GM21529 (cell line): ENCODE data around the gene PCBP3.

Experiments used
- ATAC-seq: cut with Tn5 transposase; IDR thresholded peaks from one replicate; pipeline ENCODE4 v1.9.1; 2021; ENCODE audit not compliant: unreplicated experiment

Gene PCBP3

DNA sequence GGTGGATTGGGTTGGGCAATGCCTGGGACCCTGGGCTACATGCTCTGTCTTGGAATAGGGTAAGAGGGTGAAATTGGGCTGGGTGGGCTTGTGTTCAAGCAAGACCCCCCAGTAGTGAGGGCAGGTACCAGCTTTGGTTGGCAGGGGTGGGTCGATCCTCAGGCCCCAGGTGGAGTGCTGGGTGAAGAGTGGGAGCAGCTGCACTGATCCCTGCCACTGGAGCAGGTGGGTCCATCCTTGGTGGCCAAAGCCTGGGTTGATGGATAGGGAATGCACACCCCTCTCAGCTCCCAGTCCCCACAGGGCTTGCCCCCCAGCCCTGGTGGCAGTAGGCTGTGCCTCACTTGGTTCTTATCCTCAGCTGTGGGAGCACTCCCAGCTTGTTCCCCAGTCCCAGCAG, 135.2 kb downstream of the PCBP3 start:
- ATAC-seq: no peak

DNA sequence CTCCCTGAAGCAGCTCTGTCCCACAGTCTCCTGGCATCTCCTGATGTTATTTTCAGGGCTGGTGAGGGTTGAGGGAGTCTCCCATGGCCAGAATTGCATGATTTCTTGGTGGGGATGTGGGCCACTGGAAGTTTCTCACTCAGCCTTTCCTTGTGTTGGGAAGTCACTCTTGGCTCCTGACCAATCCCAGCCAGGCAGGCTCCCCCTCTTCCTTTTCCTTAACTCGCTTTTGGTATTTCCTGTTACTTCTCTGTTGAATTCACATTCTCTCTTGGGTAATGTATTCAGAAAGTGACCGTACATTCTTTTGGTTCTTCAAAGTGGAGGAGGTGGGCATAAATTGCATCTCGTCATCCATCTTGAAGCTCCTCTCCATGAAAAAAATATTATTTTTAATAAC, 135.7 kb downstream of the PCBP3 start:
- no peak for ATAC-seq

DNA sequence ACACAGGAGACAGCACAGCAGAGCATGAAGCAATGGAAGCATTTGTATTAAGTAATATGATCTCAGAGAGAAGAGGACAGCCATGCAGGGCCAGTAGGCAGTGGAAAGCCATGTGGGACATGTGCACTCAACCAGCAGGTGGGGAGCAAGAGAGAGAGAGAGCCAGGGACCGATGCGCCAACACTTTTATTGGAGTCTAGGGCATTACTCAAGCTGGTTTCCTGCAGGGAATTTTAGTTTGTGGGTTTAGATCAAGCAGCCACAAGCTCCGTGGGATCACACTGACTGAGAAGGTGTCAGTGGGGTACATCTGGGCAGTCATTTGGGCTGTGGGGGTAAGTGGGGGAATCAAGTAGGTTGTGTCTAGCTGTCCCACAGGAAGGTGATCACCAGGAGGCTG, 137.1 kb downstream of the PCBP3 start:
- no peak for ATAC-seq

DNA sequence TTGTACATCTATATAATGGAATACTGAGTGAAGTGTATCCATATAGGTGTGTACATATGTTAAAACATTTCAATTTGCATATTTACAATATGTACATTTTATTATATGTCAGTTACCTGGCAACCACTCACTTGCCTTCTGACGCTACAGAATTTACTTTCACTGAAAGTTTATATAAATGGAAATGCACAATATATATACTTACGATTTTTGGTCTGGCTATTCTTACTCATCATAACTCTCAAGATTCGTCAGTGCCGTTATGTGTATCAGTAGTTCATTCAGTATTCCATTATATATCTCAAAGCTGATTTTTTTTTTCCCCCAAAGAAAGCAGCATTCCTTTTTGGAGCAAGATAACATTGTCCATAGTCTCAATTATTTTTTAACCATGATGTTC, 138.2 kb downstream of the PCBP3 start:
- ATAC-seq: no peak

DNA sequence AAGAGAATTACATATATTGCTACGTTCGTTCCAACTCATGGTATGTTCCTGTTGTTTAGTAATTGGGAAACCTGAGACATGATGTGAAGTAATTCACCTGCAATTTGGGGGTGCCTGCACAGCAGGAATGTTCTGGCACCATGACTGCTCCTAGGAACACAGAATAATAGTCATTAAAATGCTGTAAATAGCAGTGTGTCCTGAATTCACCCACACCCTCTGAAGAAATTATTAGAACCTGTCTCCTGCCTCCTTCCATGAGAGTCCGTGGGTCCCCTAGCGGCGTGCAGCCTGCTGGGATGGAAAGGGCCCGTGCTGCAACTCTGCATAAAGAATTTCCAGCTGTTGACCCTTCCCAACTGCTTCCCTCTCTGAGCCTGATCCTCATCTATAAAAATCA, 143.1 kb downstream of the PCBP3 start:
- ATAC-seq: no peak

DNA sequence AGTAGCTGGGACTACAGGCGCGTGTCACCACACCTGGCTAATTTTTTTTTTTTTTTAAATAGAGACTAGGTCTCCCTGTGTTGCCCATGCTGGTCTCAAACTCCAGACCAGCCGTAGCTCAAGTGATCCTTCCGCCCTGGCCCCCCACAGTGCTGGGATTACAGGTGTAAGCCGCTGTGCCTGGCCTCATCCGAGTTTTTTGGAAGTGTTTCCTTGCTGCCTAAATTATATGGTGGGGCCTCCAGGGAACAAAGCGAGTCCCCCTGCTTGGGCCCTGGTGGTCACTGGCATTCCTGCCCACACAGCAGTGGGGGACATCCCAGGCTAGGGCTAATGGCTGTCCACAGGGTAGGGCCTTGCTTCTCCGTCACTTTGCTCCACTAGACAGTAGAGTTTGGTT, 143.8 kb downstream of the PCBP3 start:
- ATAC-seq: no peak

DNA sequence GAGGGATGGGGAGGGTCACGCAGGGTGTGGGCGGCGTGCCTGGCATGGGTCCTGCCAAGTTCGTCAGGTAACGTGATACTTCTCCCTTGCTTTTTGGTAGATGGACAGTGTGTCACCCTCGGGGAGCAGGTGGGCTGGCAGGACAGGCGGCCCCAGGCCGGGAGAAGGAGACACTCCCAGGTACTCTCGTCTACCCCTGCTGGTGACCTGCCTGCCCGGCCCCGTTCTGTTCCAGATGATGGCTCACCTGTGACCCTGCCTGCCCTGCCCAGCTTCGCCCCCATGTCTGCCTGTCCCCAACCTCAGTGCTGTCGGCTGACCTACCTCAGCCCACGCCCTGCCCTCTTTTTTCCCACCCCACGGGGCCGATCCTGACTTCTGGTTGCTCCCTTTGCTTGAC, 144.7 kb downstream of the PCBP3 start:
- ATAC-seq: no peak

DNA sequence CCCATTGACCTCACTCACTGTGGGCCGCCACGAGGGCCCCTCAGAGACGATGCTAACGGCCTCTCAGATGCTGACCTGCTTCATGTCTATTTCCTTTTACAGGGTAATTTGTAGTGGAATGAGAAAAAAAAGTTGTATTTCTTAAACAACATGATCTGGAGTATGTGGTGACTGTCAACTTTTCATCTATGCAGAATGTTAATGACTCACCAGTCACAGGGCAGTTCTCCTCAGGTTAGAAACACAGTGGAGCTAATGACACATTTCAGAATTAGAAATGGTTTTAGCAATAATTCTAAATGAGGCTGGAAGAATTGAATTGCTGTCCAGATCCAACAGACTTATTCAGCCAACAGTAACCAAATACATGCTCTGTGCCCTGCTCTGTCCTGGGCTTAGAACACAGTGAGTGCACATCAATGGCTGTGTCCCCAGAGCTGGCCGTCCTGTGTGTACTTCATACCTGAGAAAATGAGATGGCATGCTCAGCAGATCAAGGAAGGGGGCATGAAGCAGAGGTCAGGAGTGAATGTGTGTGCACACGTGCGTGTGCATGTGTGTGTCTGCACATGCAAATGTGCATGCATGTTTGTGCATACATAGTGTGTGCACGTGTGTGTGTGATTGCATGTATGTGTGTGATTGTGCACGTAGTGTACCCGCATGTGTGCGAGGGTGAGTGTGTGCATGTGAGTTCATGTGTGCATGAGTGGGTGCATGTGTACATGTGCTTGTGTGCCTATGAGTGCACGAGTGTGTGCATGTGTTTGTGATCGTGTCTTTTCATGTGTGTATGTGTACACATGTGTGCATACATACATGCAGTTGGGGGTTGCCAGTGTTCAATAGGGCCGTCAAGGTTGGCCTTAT, 145.3 kb downstream of the PCBP3 start:
- no peak for ATAC-seq

DNA sequence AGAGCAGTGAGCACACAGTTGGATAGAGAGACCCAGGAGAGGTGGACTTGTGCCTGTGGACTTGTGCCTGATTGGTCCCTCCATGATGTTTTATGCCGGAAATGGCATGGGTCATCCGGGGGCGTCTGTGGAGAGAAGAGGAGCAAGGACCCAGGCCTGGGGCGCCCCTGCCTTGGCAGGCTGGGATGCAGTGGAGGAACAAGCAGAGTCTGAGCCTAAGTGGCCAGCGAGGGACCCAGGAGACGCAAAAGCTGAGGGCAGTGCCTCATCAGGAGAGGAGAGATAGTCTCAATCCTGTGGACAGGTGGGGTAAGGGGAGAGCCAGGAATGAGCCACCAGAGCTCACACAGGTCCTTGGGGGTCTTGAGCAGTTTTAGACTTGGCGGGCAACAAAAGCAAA, 146.9 kb downstream of the PCBP3 start:
- ATAC-seq: no peak

DNA sequence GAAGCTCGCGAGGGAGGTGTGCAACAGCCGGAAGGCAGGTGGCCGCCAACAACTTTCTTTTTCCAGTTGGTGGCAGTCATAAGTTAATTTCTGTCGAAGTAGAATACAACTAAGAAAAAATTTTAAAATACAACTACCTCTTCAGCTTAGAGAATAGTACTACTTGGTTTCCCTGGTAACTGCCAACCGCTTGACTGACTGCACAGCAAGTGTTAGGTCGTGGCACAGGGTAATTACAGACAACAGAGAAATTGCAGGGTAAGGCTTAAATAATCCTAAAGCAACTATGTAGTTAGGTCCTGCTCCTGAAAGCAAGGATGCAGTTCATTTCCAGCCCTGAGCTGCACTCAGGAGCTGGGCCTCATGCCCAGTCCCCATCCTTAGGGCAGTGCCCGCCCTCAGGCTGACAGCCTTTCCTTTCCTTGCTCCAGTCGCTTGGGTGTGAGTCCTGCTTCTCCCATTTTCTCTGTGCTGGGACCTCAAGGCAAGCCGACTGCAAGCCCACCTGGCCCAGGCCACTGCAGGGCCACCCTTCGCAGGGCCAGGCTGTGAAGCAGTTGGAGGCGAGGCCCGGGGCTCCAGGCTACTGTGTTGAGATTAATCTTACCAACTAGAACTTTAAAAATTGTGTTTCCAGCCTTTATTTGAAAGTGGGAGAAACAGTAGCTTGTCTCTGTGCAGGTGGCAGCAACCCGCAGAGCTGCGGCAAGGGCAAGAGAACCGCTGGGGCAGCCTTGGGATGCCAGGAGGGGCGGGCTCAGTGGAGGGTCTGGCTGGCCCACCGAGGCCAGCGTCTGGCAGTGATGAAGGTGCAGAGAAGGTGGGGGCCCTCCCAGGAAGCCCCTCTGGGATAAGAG, 148.3 kb downstream of the PCBP3 start:
- ATAC-seq: no peak

DNA sequence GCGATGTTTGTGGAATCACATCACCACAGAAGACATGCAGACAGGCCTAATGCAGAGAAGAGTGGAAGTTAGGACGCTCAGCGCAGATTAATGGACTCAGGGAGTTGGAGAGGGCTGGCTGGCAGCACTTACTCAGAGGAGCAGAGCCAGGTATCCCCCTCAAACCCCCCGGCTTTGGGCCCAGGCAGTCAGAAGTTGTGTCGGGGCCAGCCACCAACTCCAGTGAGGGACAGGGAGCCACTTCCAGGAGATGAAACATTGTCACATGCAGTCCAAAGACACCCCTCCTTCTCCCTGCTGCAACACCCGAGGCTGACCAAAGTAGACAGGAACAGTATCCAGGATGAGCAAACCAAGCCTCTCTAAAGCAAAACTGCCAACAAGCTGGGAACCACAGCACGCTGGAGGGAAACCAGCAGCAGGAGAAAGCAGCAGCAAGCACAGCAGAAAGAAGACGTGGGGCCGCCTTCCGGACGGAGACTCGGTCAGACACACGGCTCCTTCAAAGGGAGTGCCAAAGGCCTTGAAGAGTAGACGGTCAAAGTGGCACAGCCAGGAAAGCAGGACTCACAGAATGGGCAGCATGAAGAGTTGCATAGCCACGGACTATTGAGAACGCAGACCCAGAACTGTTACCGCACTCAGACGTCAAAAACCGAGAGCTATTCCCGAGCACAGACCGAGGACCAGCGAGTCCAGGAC, 149.3 kb downstream of the PCBP3 start:
- ATAC-seq: no peak

DNA sequence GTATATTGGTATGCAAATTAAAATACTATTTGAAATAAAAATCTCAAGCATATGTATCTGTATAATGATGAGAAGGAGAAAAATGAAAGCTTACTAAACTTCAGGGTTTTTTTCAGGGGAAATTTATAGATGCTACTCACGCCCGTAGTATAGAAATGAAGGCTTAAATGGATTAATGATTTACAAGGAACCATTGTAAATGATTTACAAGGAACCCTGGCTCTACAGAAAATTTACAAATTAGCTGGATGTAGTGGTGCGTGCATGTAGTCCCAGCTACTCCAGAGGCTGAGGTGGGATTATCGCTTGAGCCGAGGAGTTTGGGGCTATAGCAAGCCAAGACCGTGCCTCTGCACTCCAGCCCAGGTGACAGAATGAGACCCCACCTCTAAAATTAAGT, 150.5 kb downstream of the PCBP3 start:
- no peak for ATAC-seq

DNA sequence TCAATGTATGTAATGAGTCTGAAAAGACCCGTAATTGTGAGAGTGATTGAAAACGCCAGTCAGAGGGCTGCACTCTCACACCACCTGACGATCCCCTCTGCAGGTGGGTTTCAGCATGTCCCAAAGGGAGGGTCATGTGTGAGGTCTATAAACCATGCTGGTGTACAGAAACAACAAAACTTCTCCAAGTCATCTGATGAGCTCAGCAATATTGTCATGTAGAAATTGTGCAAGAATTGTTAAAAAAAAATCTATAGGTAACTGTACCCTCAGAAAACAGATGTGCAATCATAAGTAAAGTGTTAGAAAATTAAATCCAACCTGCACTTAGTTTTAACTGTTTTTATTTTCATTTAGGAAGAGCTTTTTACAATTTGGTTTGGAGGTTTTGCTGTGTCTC, 152.5 kb downstream of the PCBP3 start:
- ATAC-seq: no peak

DNA sequence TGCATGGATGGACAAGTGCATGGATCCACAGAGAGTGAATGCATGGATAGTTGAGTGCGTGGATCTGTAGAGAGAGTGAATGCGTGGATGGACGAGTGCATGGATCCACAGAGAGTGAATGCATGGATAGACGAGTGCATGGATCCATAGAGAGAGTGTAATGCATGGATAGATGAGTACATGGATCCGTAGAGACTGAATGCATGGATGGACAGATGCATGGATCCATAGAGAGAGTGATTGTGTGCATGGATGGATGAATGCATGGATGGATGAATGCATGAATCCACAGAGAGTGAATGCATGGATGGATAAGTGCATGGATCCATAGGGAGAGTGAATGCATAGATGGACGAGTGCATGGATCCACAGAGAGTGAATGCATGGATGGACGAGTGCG, 153.8 kb downstream of the PCBP3 start:
- no peak for ATAC-seq

DNA sequence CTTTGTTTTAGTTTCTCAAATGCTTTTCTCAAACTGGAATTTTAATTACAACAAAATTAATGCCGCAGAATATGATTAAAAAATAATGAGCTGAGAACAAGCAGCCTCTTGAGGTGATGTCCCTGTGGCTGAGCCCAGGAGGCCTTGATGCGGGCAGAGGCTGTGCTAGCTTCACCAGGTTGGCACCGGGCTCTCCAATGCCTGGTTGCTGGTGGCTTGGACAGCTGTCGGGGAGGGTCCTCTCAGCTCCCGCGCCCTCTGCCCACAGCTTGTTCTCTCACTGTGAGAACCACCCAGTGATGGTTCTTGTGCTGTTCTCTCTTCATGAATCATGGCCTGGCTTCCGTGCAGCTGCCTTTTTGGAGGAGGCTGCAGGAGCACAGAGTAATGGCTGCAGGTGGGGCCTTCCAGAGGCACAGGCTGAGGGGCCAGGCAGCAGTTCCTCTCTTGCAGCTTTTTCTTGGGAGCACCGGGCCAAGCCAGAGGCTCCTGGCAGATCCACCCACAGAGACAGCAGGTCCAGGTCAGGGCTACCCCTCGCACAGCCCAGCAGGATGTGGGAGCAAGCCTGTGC, 156.3 kb downstream of the PCBP3 start:
- ATAC-seq: no peak

DNA sequence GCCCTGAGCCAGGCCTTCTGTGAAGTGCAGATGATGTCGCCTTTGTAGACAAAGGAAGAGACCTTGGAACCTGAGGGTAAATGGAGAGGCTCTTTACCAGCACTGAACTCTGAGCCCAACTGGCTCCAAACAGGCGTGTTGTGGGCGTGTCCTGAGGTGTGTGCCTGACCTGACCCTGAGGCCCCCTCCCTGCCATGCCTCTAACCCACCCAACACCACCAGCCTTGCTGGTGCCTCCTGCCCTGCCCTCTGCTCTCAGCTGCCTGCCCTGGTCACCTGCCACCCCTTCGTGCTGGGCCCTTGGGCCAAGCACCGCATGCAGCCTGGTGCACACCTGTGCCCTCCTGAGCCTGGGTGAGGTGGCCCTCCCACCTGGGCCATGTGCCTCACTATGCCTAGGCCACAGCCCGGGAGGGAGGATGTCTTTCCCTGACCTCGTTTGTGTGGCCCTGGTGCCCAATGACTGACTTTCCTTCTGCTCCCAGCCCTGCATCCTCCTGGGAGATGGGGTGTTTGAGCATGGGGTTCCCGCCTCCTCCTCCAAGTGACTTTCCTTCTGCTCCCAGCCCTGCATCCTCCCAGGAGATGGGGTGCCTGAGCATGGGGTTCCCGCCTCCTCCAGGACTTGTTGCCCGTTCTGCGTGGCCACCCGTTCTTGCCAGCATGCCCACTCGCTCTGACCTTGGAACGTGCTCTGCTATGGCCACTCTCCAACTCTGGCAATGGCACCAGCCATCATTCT, 157.0 kb downstream of the PCBP3 start:
- no peak for ATAC-seq

DNA sequence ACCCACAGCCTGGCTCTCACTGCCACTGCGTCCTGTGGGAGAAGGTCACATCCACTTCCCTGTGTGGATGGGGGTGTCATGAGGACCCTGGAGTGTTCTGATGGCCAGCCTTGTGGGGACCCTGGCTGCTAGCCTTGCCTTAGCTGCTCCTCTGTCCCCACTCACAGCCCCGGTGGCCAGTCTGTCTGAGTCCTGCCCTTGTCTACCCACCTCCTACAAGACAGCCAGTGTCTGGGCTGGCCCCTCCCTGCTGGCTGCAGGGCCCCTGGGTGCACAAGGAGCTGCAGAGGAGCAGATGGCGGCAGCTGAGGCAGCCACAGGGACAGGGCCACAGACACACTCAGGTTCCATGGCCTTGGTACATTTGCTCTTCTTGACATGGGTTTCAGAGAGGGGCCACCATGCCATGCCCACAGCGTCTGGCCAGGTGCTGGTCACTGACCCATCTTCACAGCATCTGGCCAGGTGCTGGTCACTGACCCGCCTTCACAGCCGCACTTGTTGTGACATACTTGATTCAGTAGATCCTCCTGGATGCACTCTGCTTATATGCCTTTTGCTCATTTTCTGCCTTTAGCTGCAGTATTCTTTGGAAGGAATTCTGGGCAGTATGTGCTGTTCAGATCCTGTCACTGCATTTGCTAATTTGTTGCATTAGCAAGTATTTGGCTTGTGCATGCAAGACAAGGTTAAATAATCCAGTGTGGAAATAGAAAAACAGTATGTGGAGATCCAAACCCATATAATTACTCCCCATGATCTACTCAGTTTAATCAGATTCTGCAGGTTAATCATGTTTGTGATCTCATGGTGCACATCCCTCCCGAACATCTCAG, 157.8 kb downstream of the PCBP3 start:
- ATAC-seq: no peak

DNA sequence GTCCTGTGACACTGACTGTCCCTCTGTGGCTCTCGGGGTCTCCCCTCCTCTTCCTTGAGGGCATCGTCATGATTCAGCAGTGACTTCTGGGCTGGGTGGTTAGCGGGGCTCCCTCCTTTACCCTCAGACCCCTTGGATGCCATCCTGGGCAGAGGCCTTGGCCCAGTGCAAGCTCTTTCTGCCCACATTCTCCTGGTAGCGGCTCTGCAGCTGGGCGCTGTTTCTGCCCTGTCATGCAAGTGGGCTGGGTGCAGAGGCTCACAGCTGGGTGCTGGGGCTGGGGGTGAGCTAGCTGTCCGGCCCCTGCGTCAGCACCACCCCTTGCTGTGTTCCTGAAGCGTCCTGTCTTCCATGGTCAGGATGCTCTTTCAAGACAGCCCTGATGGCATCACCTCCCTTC, 158.5 kb downstream of the PCBP3 start:
- no peak for ATAC-seq

DNA sequence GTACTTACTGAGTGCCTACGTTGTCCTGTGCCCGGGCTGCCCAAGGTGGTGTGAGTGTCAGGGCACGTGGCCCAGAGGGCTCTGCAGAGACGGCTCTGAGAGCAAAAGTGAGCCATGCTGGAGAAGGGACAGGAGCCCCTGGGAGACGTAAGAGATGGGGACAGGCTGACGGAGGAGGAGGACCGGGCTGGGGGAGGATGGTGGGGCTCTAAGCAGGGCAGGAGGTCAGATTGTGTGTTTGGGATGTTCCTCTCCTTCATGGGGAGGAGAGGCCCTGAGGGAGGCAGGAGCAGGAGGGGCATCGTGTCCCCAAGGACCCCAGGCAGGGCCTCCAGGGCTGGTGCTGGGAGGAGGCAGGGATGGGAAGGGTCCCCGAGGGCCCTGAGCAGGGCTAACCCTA, 158.9 kb downstream of the PCBP3 start:
- no peak for ATAC-seq
